Dermis microvascular lymphatic vessel endothelial cell (primary cell): ENCODE measurements around the gene COL13A1. TPM values are rescaled to one million over a fixed set of nuclear protein-coding genes. Genes with fewer than 3 reads are reported as not detected.

Source experiments
- DNase-seq, 2 donors: peaks; one replicate each; pipeline versions ENCODE4 v3.0.0 to v3.0.0-alpha.2; 2010; ENCODE audit warnings: low read depth in 2 of 2
- total RNA-seq: library from RNA; depleted of rRNA; stranded (reverse); fragments of >200 nt; gene quantifications from 2 replicates; pipeline ENCODE4 v1.2.1, GENCODE V29; 2014

The COL13A1 gene
- total RNA-seq, 1 donor from 2014 or later, result 4.7 TPM

DNA sequence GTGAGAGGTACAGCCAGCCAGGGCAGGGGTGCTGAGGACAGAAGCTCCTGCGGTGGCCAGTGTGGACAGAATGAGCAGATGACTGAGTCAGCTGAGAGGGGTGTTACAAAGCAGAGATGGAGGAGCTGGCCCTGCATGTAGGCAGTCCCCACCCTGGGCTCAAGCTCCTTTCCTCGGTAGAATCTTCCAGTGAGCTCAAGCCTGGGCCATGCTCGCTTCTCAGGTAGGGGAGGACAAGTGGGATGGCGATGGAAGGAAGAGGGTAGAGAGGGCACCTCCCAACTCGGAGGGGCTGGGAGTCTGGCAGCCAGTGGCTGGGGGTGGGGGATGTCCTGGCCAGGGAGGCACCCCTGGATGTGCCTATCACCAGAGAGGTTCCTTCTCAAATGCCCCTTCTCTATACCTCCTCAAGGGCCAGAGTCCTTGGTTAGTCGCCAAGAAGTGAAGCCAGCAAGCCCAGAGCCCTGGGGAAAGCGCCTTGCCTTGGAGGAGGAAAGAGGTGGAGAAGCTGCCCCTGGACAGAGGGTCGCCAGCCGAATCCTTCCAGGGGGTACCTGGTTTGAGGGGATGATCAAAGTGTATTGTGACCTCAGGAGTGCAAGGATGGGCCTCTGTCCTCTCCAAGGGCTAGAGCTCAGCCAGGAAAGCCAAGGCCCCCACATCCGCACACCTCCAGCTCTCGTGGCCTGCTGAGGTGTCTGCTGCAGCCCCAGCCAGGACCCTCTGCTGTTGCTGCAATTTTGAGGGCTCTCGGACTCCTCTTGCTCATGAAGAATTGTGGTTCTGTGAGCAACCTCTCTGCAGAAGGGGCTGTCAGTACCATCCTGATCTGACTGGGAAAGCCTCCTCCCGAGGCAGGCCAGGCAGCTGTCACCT, 162.4 kb downstream of the COL13A1 start:
- DNase-seq, result no peak

DNA sequence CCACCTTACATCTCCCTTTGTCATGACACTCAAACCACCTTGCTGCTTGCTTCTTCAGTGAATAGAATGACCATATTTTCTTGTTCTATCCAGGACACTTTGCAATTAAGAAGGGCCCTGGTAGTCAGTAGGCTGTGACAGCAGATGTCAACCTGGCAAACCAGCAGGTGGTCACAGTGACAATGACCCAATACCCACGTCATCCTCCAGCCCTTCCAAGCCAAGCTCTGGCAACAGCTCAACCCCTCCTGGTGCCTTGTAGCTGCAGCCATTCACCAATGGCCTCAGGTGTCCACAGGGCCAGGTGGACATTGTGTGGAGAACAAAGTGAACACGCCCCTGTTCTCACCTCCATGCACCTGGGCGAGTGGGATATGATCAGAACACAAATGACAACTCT, 163.4 kb downstream of the COL13A1 start:
- no peak for DNase-seq

GRCh38 chr10:69965919-69966662, 164.4 kb downstream of the COL13A1 start:
- DNase-seq, result no peak

DNA sequence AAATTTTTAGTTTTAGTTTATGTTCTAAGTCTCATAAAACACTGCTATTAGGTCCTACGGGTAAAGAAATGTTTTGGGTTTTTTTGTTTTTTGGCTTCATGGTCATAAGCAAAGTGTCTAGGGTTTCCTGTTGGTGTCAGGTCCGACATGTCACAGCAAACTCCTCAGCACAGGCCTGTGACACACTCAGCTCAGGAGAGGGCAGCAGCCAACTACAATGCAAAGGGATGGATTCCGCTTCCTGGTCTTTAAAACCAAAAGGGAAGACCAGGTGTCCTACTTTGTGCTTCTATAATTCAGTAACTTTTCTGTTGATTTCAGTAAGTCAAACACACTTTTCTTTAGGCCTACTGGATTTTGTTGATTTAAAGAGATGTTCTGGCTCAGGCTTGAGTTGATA, 167.1 kb downstream of the COL13A1 start:
- DNase-seq, result no peak

- DNase-seq, result no peak
Measured at GRCh38 chr10:69969977-69970376, 168.3 kb downstream of the COL13A1 start.

DNA sequence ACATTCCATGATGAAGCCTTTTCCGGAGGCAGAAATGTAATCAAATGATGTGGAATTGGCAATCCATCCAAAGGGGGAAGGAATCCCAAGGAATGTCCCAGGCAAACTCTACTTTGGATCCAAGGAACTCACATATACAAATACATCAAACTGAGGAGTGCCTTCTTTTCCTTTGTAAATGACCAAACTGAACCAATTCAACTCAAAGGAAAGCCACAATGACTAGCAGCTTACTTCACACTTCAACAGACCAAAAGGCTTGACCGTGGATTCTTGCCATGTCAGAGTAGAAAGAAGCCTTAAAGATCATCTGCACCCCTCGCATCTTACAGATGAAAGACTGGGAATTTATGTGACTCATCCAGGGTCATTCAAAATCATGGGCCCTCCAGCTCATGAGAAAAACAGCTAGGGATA, 171.3 kb downstream of the COL13A1 start:
- DNase-seq, result no peak

DNA sequence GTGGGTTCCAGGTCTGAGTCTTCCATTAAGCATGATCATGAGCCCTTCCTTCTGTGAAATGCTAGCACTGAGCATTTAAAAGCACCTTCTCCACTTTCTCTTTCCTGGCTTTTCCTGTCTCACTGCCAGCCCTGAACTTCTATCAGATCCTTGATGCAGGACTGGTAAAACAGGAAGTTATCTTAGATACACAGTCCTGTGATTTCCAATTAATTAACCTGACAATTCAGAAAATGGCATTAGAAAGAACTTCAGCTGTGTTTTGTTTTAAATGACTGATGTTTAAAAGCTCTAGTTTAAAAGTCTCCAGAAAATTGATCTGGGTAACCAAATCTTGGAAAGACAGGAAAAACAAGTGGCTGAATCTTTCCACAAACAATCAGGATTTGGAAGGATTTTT, 172.0 kb downstream of the COL13A1 start:
- no peak for DNase-seq

DNA sequence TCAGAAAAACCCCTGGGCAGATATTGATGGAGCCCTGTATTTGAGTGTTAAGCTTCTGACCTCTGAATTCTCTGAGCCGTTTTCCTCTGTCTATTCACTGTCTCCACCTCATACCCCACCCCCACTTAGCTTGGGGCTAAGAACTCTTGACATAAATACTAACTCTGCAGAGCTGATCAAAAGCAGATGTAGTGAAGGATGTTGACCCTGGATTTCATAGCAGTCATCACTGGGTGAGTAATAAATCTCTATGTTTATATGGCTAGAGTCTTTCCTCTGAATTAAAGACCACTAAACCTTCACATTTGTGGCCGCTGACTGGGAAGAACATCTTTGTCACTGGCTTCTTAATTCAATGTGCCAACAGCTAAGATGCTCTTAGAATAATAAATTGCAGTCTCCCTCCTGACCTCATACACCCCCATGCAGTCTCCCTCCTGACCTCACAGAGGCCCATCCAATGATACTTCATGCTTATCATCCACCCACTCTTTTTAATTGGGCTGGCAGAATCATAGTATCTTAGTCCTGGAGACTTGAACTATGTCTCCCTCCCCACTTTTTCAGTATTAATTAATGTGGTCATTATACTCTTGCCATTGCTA, 172.9 kb downstream of the COL13A1 start:
- no peak for DNase-seq

GRCh38 chr10:69976795-69977546, 175.3 kb downstream of the COL13A1 start:
- DNase-seq, result no peak

- DNase-seq, result no peak
Measured at GRCh38 chr10:69979174-69979573, 177.5 kb downstream of the COL13A1 start.

GRCh38 chr10:69980672-69981071, 179.0 kb downstream of the COL13A1 start:
- no peak for DNase-seq

GRCh38 chr10:69988094-69988493, 186.4 kb downstream of the COL13A1 start:
- no peak for DNase-seq

DNA sequence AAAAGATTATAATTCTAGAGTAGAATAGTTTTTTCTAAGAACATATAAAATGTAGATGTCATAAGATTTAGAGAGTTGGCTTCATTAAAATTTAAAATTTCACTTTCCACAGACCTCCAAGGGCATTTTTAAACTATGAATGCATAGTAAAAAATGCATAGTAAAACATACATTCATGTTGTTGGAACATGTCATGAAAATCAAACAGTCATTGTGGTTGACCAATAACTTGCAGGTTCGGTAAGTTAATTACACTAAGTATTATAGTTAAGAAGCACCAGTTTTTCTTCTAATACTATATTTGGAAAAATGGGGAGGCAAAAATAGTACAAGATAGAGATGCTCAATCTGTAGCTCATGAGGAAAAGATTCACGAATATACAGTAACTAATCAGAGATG, 189.4 kb downstream of the COL13A1 start:
- DNase-seq, result no peak

- DNase-seq, result peak; percentile 57 to 60
Measured at GRCh38 chr10:69994262-69994661, 192.6 kb downstream of the COL13A1 start.

GRCh38 chr10:69996611-69997010, 194.9 kb downstream of the COL13A1 start:
- DNase-seq, result no peak

DNA sequence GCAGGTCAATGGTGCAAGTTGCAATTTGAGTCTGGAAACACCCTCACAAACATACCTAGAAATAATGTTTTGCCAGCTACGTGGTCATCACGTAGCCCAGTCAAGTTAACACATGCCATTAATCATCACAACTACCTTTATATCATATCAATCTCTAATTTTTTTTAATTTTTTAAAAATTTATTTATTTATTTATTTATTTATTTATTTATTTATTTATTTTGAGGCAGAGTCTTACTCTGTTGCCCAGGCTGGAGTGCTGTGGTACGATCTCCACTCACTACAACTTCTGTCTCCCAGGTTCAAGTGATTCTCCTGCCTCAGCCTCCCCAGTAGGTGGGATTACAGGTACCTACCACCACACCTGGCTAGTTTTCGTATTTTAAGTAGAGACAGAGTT, 198.6 kb downstream of the COL13A1 start:
- DNase-seq, result no peak

DNA sequence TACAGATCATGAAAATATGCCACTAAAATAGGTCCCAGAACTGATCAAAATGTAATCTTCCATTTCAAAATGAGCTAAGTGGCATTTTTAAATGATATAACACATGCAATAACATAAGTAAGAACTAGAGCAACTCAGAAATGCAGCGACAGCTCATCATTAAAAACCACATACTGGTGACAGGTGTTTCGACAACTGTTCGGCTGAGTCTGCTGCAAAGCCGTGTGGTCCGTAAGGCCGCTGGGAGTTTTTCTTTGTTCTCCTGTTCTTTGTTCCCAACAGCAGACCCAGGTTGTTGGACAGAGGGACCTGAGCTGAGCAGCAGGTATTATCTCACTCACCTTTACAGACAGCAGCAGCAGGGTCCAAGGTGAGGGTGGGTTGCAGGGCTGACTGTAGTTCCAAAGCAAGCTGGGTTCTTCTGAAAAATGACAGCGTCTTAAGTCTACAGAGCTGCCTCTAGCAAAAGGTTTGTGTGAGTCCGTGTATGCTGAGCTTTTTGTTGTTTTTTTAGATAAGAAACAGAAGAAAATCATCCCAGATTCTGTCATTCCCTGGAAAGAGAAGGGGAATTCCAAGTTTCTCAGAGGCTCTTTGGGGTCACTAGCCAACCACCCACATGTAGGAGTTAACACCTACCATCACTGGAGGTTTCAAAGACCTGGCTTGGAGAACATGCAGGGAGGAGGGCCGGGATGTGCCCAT, 205.6 kb downstream of the COL13A1 start:
- no peak for DNase-seq
